NCI-H510A treated with DMSO at 0.1 percent for 48 hours (cell line): ENCODE results near the gene KRT4.

Source experiments
- DNase-seq: peaks from one replicate; lab custom pipeline; 2025; lab: John Stamatoyannopoulos, UW

The KRT4 gene

DNA sequence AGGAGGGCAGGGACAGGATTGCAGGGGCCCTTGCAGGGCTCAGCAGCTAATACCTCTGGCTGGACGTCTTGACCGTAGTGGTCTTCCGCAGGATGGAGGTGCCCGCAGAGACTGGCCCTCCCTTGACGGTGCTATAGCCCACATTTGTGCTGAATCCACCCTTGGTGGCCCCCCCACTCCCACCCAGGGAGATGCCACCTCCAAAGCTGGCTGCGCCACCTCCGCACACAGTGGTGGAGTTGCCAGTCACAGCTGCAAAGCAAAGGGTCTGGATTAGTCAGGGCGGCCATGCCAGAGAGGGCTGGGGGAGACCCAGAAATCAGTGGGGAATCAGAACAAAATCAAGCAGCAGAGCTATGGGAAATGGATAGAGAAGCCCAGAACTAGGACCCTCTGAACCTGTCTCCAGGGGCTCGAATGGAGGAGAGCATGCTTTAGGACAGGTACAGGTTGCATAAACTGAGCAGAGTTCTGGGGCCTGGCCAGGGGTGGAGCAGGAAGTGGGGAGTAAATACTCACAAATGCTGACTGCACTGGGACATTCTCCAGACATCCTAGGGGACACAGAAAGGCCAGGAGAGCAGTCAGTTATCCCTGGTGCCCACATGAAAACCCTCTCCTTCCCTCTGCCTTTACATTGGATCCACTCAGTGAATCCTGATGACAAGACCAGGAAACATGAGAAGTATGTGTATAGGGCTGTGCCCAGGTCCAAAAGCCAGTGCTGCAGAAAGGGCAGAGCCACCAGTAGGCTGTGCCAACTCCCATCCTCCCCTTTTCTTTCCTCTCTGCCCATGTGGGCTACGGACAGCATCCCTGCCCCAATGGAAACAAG, 8.1 kb upstream of the KRT4 start:
- DNase-seq: no peak

DNA sequence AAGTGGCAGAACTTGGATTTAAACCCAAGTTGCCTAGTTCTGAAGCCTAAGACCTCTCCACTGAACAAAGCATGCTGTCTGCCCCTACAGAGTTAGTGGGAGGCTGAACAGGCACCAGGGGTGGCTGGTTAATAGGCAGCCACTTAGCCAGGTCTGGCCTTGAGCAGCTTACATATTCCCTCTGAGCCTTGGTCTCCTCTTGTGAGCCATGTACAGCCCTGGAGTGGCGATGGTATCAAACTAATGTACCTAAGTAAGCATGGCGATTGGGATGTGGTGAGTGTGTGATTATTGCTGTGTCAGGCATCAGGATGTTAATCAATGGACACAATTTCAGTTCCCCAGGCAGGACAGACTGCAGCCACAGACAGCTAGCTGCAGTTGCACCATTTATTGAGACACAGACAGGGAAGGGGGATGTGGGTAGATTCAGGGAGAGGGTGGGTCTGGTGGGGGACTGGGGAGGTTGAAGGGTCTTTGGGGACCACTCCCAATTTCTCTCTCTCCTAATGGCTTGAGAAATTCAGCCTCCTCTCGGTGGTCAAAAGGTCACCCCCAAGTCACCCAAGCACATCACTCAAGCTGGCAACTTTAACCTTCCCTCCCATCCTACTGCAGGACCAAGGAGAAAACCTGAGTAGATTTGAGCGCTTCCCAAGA, 7.3 kb upstream of the KRT4 start:
- DNase-seq: no peak

DNA sequence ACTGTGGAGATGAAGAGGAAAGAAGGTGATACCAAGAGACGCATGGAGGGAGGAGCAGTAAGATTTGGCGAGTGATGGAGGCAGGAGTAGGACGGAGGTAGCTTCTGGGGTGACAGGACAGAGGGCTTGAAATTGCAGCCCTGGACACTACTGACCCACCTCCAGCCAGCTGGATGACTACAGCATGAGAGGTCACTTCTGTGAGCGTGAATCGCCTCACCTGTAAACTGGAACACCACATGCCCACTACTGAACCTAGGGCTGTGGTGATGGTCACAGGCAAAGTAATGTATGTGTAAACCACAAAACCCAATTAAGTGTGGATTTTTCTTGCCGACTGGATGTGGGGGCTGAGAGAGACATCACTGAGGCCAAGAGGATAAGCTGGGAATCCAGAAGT, 6.6 kb upstream of the KRT4 start:
- no peak for DNase-seq

DNA sequence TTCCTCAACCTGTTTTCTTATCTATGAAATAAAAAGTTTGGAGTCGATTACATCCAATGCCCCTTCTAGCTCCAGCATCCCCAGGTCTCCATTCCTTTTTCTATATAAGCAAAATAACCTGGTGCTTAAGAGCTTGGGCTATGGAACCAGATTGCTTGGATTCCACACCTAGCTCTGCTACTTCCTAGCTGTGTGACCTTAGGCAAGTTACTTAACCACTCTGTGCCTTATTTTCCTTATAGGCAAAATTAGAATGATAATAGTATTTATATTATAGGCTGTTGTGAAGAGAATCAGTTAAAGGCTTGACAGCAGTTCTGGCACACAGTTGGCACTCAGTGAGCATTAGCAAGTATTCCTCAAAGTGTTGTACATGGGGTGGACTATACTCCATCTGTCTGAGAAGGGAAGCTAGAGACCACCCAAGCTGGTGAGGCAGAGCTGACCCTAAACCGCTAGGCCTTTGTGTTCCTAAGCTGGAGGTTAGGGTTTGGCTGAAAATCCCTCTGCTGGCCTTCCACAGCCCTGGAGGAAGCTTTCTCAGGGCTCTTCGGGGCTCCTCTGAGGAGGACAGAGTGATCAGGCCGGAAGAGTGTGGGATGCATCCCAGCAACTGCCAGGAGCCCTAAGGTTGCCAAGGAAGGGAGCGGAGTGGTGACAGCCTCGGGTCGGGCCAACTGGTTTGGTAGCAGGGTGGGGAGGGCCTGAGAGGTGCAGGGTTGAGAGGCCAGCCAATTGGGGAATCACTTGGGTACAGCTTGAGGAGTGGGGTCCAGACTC, 6.0 kb upstream of the KRT4 start:
- DNase-seq: no peak

DNA sequence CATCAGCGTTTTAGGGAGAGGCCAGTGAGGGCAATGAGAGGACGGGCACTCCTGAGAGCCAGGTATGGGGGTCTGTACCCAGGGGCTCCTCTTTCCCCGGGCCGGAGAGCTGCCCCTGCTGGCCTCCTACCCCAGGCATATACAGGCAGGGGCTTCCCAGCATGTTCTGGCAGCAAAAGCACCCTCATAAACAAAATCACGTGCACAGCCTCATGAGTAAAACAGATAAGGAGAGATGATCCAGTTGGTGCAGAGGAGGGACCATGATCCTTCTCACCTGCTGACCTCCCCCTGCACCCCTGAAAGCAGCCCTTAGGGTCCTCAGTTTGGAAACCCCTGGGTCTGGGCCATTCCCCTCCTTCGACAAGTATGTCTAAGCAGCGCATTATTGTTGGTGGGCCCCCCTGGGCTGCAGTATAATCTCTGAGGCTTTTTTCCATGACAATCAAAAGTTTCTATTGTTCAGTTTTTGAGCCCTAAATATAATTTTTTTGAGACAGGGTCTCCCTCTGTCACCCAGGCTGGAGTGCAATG, 5.0 kb upstream of the KRT4 start:
- no peak for DNase-seq

DNA sequence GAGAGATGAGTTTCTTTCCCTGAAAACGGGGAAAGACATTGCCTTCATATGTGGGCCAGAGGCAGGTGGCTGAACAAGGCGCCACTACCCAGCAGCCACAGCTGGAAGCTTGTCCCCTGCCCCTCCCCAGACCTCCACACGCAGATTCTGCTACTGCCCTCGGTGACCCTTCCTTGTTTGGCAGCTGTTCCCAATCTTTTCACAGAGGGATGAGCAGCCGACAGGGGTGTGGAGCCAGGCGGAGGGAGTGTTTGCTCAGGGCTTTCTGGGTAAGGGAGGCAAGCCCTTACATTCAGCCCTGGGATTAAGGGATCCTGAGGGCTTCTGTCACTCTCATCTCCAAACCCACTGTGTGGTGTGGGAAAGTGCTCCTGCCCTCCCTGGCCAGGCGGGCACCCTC, 4.5 kb upstream of the KRT4 start:
- no peak for DNase-seq

DNA sequence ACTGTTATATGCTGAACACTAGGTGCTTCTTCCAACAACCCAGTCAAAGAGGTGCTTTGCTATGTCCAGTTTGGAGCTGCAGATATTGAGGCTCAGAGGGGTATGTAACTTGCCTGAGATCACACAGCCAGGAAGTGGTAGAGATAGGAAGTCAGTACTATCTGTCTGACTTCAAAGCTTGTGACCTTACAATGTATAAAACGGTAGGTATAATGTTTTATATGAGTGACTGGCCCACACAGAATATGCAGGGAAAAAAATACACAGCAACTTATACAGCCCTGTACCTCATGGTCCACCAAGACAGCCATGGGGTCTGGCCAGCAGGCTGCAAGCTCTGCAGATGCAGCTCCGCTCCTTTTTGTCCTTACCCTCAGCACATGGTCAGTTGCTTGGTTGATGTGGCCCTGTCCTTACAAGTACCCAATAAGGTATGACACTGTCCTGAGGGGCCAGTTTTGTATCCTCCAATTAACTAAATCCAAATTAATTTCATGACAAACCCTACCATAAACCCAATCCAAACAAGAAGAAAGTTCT, 3.9 kb upstream of the KRT4 start:
- no peak for DNase-seq

DNA sequence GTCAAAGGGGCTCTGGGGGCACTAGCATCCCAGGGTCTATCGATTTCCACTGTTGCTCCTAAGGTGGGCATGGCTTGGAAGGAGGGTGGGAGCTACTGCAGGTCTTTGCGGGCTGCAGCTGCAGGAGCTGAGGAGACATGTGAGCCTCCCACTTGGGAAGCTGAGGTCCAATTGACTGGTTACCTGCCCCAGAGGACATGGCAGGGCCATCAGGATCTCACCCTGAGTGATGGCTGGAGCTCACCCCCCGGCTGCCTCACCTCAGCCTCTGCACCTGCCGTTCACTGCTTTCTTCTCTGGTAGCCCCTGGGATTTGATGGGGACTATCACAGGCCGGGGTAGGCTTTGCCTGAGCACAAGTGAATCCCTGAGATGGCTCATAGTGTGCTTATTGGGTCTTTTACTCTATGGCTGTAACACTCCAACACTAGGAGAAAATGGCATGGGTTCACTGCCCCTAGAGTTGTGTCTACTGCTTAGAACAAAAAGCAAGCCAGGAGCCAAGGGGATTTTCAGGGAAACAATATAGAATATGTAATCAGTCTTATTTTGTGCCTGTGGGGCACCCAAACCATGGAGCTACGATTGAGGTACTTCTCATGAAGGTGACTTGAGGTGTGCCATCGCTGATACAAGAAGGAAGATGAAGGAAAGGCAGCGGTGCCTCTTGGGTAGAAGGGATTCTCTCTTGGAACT, 3.2 kb upstream of the KRT4 start:
- no peak for DNase-seq

DNA sequence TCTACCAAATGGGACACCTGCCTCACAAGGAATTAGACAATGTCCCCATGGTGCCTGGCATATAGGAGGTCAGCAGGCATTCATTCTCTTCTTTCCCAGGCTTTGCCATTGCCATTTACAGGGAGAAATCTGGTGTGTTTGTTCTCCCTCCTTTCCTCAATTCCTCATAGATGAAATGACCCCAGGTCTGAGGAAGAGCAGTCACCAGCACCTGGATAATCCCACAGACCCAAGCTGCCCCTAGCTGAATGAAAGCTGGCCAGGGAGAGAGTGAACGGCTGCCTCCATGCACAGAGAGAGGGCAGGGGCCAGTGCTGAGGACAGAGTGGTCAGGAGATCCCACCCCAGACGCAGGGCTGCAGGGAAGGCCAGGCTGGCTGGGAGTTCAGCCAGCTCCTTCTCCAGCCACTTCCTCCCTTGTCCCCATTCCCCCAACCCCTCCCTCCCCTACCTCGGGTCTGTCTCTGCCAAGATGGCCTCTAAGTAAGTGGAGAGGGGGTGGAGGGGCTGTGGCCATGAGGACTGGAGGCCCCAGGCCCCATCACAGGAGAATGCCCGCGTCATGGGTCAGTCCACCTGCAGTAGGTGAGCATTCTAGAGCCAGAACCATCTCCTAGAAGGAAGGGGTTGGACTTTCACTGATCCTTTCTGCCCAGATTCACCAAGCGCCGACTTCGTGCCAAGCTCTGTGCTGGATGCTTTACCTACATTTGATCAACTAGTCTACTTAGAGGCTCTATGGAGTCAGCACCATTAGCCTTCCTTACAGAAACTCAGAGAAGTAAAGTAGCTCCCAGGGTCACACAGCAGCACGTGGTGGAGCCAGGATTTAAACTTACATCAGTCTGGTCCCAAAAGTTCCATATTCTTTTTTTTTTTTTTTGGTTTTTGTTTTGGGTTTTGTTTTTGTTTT, 2.0 kb upstream of the KRT4 start:
- DNase-seq: no peak

DNA sequence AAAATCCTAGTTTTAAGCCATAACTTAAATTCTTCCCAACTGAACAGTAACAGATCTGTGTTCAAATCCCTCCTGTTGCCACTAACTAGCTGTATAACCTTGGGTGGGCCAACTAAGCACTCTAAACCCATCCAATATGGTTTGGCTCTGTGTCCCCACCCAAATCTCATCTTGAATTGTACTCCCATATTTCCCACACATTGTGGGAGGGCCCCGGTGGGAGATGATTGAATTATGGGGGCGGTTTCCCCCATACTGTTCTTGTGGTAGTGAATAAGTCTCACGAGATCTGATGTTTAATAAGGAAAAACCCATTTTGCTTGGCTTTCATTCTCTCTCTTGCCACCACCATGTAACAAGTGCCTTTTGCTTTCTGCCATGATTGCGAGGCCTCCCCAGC, 1.2 kb upstream of the KRT4 start:
- no peak for DNase-seq

DNA sequence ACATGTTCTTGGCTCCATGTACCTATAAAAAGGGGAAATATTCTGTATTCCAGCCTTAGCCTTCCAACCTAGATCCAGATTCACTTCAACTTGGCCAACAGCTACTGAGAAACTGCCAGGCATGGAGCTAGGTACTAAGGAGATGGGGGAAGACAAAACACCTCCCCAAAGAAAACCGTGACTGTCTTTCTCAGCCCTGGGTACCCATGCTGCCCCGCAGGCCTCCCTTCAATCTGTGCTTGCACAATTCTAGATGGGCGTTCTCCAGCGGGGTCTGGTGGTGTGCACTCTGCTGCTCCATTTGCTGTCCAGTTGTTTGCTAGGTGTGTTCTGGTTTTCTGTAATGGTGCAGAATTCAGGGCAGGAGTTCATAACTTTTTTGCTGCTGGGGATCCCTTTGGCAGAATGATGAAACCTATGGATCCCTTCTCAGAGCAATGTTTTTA, 817 bp upstream of the KRT4 start:
- DNase-seq: no peak

DNA sequence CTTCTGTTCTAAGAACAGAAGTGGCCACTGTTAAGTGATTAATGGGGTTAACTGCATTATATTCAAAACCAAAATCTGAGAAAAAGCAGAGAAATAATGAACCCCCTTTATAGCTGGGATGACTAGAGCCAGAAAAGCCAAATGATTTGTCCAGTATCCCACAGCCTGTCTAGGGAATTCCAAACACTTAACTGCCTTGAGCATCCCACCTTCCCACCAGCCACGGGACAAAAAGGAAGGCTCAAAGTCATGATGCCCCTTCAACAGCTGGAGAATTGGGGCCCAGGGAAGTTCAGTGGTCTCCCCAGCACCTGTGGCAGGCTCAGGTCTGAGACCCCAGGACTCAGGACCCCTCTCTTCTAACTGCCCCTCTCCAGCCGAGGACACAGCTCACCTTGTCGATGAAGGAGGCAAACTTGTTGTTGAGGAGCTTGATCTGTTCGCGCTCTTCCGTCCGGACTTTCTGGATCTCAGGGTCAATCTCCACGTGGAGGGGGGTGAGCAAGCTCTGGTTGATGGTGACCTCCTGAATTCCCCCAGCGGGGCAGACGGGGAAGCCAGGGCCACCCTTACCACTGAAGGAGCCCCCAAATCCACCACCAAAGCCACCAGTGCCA, 605 bp downstream of the KRT4 start:
- no peak for DNase-seq

DNA sequence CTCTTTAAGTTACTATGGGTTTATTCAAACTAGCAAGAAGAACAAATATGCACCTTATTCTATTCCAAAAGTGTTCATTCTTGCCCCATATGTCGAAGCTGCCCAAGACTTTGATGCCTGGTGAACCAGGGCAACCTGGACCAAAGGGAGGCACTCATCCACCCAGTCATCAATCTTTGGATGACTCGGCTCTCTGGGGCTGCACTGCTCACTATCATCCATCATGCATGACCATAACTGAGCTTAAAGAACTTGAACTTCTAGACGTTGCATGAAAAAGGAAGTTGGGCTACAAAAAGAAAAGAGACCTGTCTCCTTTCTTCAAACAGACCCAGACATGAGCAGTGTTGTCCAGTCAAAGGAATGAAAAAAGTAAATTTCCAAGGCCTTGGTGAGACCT, 1.2 kb downstream of the KRT4 start:
- no peak for DNase-seq

DNA sequence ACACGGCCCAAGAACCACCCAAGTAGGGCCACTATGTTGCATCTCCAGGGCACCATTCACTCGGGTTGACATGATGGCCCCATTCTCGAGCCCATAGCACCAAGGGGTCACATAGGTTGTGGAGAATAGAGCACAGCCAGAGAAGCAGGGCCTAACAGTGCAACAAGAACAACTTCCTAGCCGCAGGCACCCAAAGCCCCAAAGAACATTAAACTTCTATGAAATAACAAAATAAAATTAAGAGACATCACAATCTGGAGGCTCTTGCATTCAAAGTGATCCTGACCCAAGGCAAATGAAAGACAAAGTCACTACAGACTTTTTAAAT, 1.9 kb downstream of the KRT4 start:
- no peak for DNase-seq

DNA sequence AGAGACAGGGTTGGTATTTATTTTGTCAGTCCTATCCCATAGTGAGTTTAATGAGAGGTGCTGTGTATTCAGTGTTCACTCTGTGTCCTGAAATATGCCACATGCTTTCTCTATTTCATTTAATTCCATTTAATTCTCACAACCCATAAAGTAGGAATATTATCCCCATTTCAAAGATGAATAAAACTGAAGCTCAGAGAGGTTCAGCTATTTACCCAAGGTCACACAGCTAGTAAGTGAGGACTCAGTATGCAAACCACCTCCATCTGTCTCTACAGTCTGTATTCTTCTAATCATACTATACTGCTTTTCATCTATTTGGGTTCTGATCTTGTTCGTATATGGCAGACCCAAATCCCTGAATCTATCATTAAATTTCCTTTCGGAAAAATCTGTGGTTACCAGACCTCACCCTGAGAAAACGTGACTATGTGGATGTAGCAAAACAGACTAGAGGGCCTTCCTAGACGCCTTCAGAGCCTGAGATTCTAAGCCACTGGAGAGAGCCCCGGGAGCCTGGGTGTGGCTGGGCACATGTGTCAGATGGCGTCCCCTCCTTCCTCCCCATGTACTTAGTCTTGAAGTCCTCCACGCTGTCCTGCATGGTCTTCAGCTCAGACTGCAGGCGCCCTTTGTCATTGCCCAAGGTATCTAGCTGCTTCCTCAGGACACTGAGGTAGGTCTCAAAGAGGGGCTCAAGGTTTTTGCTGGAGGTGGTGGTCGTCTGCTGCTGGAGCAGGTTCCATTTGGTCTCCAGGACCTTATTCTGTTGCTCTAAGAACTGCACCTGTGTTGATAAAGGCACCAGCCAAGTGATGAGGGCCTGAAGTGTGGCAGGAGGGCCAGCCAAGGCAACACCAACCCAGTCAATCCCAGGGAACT, 2.5 kb downstream of the KRT4 start:
- DNase-seq: no peak

DNA sequence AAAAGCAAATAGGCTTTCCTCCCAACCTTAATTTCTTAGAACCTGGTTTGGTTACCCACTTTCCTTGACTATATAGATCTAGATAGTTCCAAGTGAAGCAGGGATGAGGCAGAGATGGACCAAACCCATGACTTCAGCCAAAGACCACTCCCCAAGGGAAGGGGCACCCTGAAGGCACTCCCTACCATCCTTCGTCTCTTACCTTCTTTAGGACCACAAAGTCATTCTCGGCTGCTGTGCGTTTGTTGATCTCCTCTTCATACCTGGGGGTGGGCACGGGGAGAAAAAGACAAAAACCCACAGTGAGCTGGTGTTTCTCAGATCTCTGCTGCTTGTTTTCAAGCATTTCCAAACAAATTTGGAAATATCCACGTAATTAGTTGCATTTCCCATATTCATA, 3.4 kb downstream of the KRT4 start:
- DNase-seq: no peak

DNA sequence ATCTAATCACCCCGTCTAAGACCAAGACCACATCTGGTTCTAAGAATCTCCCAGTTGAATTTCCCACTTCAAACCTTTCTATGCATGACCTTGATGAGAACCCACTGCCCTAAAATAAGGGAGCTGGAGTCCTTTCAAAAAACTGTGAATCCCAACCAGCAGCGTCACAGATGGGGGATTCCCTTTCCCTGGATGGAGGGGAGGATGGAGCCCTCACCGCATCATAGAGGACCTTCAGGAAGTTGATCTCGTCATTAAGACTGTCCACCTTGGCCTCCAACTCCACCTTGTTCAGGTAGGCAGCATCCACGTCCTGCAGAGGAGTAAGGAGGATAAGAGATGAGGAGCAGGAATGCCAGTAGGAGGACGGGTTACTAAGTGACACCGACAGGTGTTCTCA, 4.8 kb downstream of the KRT4 start:
- DNase-seq: no peak

DNA sequence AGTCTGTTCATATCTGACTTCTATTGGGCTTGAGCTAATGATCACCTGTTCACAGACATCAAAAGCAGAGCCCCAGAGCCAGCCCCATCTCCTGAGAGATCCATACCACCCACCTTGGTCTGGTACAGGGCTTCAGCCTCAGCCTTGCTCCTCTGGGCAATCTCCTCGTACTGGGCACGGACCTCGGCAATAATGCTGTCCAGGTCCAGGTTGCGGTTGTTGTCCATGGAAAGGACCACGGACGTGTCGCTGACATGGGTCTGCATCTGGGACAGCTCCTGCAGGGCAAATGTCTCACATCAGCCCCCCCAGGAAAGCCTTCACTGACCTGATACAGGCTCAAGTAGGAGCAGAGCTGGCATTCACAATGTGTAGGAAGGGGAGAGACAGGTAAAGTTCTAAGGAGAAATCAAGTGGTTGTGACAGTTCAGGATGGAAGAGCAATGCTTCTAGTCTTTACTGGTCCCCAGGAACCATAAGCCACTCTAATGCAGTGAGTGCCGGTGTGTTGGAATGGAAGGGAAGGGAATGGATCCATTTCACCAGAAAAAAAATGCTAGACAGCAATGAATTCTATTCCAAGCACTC, 5.2 kb downstream of the KRT4 start:
- DNase-seq: no peak
